Fibroblast of lung (primary cell): ENCODE measurements around the gene SPARC.

ENCODE experiments used
- EZH2 ChIP-seq: IDR thresholded peaks from 2 replicates; pipeline ENCODE4 v1.5.1; 2012; ENCODE audit warnings: low read length, control low read depth, mild to moderate bottlenecking; ENCODE audit errors: missing control alignments
- TF ChIP-seq, protein P1 (sequence below), 2 donors: IDR thresholded peaks in 1 of 2; conservative IDR thresholded peaks in 1 of 2; 1 replicate in 1 of 2; 2 replicates in 1 of 2; pipeline ENCODE4 v1.5.1; 2011 to 2012; ENCODE audit warnings: low read length in 2 of 2, control low read depth in 1 of 2, inconsistent platforms in 1 of 2, low read depth in 1 of 2, mild to moderate bottlenecking in 1 of 2

DNA sequence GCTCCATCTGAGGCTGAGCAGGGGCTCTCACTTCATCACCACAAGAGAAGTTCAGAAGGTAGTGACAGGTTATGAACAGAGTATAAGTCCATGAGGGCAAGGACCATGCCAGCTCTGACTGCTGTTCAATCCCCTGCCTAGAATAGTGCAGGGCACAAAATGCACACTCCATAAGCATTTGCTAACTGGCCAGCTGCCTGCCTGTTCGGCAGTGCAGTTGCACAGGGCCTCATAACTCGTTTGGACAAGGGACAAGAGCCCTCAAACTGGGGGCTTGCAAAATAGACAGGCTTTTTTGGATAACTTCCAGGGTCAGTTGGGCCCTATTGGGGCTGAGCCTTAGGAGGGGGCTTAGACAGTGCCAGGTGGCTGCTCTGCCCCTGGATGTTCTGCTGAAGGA, 21.1 kb downstream of the SPARC start:
- TF ChIP-seq, protein P1, sequence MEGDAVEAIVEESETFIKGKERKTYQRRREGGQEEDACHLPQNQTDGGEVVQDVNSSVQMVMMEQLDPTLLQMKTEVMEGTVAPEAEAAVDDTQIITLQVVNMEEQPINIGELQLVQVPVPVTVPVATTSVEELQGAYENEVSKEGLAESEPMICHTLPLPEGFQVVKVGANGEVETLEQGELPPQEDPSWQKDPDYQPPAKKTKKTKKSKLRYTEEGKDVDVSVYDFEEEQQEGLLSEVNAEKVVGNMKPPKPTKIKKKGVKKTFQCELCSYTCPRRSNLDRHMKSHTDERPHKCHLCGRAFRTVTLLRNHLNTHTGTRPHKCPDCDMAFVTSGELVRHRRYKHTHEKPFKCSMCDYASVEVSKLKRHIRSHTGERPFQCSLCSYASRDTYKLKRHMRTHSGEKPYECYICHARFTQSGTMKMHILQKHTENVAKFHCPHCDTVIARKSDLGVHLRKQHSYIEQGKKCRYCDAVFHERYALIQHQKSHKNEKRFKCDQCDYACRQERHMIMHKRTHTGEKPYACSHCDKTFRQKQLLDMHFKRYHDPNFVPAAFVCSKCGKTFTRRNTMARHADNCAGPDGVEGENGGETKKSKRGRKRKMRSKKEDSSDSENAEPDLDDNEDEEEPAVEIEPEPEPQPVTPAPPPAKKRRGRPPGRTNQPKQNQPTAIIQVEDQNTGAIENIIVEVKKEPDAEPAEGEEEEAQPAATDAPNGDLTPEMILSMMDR (conservative IDR thresholded peaks at IDR 0.05 in 1 of 2, IDR thresholded peaks at IDR 0.05 in 1 of 2; ENCODE audit: low read depth in 1 of 2, low read length in 2 of 2): no peak
- TF ChIP-seq EZH2: no peak
